ENCODE results near the gene DBX2. TPM values are rescaled to one million over a fixed set of nuclear protein-coding genes. Genes with fewer than 3 reads are reported as not detected.

DBX2 gene
- total and polyA plus RNA-seq, 4 donors: not detected

DNA sequence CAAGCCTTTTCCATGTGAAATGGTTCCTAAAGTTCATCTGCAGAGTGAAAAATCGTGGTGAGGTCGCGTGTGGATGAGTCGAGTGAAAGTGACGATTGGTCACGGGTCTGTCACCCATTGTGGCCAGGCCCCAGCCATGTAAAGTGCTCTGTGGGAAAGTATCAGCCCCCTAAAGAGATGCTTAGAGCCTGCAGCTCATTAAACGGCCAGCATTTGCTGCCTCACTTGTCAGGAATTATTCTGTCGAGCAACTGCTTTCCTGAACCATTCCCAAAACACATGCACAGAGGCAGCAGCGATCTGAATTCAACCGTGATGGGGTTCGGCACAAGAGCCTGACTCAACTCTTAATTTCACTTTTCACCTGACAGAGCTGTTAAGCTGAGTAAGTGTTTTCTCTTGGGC, 16.0 kb downstream of the DBX2 start:
- no peak overlapping the region for H3K9ac ChIP-seq (ENCODE audit: low read depth in 1 of 2, low read length in 2 of 2)
- H3K4me1 ChIP-seq (ENCODE audit: control insufficient read depth in 4 of 4, insufficient read depth in 4 of 4, low read length in 3 of 4): no peaks in the 10 kb centered on the region
- H3K36me3 ChIP-seq (ENCODE audit: control insufficient read depth in 4 of 4, insufficient read depth in 3 of 4, low read depth in 1 of 4, low read length in 3 of 4): no peaks in the 10 kb centered on the region
- no peaks in the 10 kb centered on the region for H3K9me3 ChIP-seq (ENCODE audit: control insufficient read depth in 4 of 4, low read length in 3 of 4)
- no peak overlapping the region for H3K4me3 ChIP-seq (ENCODE audit: low read depth in 1 of 3, low read length in 3 of 3)
- TF ChIP-seq NR2F2 (IDR thresholded peaks at IDR 0.05) (no peak), JUND (IDR thresholded peaks at IDR 0.05) (no peak), SP1 (IDR thresholded peaks at IDR 0.05) (no peak), RXRA (IDR thresholded peaks at IDR 0.05) (no peak), HNF4G (IDR thresholded peaks at IDR 0.05) (no peak), RAD21 (IDR thresholded peaks at IDR 0.05) (no peak)
- no peak for DNase-seq (ENCODE audit: low spot score)
- no peaks in the 10 kb centered on the region for H3K27me3 ChIP-seq (ENCODE audit: control insufficient read depth in 4 of 4, insufficient read depth in 4 of 4, low read length in 3 of 4)
- 59% methylated on average over 11 of the region's 11 CpGs for WGBS
- H3K27ac ChIP-seq (ENCODE audit: low read depth in 1 of 2, low read length in 2 of 2): no peak overlapping the region

DNA sequence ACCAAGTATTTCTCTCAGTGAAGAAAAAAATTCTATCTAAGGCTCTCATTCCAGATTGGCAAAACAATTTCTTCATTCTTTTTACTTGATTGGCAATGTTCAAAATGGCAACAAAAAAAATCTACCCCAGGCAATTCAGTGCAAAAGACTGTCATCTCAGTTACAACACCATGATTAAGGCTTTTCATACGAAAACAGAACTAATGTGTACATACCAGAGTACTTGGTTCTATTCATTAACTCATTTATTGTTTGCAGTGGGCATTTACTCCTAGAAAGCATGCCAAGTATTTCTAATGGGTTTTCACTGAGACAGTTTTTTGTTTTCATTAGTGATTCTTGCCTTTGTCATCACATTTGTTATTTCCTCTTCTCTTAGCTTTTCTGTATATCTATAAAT, 33.0 kb downstream of the DBX2 start:
- Histone ChIP-seq H3K4me3 (ENCODE audit: low read depth in 1 of 3, low read length in 3 of 3) (no peak overlapping the region), H3K4me1 (ENCODE audit: control insufficient read depth in 4 of 4, insufficient read depth in 4 of 4, low read length in 3 of 4) (no peaks in the 10 kb centered on the region), H3K9ac (ENCODE audit: low read depth in 1 of 2, low read length in 2 of 2) (no peak overlapping the region), H3K27ac (ENCODE audit: low read depth in 1 of 2, low read length in 2 of 2) (no peak overlapping the region), H3K27me3 (ENCODE audit: control insufficient read depth in 4 of 4, insufficient read depth in 4 of 4, low read length in 3 of 4) (no peaks in the 10 kb centered on the region), H3K9me3 (ENCODE audit: control insufficient read depth in 4 of 4, low read length in 3 of 4) (no peaks in the 10 kb centered on the region), H3K36me3 (ENCODE audit: control insufficient read depth in 4 of 4, insufficient read depth in 3 of 4, low read depth in 1 of 4, low read length in 3 of 4) (no peaks in the 10 kb centered on the region)
- no peak for DNase-seq (ENCODE audit: low spot score)
- TF ChIP-seq TAF1 (conservative IDR thresholded peaks at IDR 0.05) (no peak), HNF4A (conservative IDR thresholded peaks at IDR 0.05) (no peak), HNF4G (IDR thresholded peaks at IDR 0.05) (no peak), YY1 (IDR thresholded peaks at IDR 0.05) (no peak), ATF3 (IDR thresholded peaks at IDR 0.05) (no peak), EGR1 (IDR thresholded peaks at IDR 0.05; ENCODE audit: low read depth in 2 of 2) (no peak), JUND (IDR thresholded peaks at IDR 0.05) (no peak), FOXA2 (IDR thresholded peaks at IDR 0.05) (no peak), GABPA (IDR thresholded peaks at IDR 0.05 in 1 of 2, conservative IDR thresholded peaks at IDR 0.05 in 1 of 2) (no peak), SP1 (IDR thresholded peaks at IDR 0.05) (no peak), MAX (IDR thresholded peaks at IDR 0.05) (no peak), NR2F2 (IDR thresholded peaks at IDR 0.05) (no peak), RXRA (IDR thresholded peaks at IDR 0.05) (no peak), RAD21 (IDR thresholded peaks at IDR 0.05) (no peak), FOXA1 (IDR thresholded peaks at IDR 0.05) (no peak)
- TF ChIP-seq, protein P1, sequence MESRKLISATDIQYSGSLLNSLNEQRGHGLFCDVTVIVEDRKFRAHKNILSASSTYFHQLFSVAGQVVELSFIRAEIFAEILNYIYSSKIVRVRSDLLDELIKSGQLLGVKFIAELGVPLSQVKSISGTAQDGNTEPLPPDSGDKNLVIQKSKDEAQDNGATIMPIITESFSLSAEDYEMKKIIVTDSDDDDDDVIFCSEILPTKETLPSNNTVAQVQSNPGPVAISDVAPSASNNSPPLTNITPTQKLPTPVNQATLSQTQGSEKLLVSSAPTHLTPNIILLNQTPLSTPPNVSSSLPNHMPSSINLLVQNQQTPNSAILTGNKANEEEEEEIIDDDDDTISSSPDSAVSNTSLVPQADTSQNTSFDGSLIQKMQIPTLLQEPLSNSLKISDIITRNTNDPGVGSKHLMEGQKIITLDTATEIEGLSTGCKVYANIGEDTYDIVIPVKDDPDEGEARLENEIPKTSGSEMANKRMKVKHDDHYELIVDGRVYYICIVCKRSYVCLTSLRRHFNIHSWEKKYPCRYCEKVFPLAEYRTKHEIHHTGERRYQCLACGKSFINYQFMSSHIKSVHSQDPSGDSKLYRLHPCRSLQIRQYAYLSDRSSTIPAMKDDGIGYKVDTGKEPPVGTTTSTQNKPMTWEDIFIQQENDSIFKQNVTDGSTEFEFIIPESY (IDR thresholded peaks at IDR 0.05): no peak
- TF ChIP-seq, protein P2, sequence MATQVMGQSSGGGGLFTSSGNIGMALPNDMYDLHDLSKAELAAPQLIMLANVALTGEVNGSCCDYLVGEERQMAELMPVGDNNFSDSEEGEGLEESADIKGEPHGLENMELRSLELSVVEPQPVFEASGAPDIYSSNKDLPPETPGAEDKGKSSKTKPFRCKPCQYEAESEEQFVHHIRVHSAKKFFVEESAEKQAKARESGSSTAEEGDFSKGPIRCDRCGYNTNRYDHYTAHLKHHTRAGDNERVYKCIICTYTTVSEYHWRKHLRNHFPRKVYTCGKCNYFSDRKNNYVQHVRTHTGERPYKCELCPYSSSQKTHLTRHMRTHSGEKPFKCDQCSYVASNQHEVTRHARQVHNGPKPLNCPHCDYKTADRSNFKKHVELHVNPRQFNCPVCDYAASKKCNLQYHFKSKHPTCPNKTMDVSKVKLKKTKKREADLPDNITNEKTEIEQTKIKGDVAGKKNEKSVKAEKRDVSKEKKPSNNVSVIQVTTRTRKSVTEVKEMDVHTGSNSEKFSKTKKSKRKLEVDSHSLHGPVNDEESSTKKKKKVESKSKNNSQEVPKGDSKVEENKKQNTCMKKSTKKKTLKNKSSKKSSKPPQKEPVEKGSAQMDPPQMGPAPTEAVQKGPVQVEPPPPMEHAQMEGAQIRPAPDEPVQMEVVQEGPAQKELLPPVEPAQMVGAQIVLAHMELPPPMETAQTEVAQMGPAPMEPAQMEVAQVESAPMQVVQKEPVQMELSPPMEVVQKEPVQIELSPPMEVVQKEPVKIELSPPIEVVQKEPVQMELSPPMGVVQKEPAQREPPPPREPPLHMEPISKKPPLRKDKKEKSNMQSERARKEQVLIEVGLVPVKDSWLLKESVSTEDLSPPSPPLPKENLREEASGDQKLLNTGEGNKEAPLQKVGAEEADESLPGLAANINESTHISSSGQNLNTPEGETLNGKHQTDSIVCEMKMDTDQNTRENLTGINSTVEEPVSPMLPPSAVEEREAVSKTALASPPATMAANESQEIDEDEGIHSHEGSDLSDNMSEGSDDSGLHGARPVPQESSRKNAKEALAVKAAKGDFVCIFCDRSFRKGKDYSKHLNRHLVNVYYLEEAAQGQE (IDR thresholded peaks at IDR 0.05): no peak
- TF ChIP-seq, protein P3, sequence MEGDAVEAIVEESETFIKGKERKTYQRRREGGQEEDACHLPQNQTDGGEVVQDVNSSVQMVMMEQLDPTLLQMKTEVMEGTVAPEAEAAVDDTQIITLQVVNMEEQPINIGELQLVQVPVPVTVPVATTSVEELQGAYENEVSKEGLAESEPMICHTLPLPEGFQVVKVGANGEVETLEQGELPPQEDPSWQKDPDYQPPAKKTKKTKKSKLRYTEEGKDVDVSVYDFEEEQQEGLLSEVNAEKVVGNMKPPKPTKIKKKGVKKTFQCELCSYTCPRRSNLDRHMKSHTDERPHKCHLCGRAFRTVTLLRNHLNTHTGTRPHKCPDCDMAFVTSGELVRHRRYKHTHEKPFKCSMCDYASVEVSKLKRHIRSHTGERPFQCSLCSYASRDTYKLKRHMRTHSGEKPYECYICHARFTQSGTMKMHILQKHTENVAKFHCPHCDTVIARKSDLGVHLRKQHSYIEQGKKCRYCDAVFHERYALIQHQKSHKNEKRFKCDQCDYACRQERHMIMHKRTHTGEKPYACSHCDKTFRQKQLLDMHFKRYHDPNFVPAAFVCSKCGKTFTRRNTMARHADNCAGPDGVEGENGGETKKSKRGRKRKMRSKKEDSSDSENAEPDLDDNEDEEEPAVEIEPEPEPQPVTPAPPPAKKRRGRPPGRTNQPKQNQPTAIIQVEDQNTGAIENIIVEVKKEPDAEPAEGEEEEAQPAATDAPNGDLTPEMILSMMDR (IDR thresholded peaks at IDR 0.05; ENCODE audit: low read depth, low read length, missing input control): no peak
- 33% methylated on average over 1 of the region's 1 CpG for WGBS
